ENCODE data around the gene RPS6KB1.

Gene RPS6KB1

GRCh38 chr17:59901604-59902003 lies 8.7 kb downstream of the RPS6KB1 start:
- no peak overlapping the region for H3K27ac ChIP-seq (ENCODE audit: low read depth, low read length)
- H2BK5ac ChIP-seq (ENCODE audit: low read depth, low read length, poor library complexity): no peak overlapping the region
- H3K4ac ChIP-seq (ENCODE audit: low read depth, low read length): peak overlapping the region; percentile 67
- H3K27me3 ChIP-seq (ENCODE audit: insufficient read depth, low read length): no peaks in the 10 kb centered on the region
- DNase-seq: no peak
- no peak overlapping the region for H2AK5ac ChIP-seq (ENCODE audit: low read length)
- H3K18ac ChIP-seq (ENCODE audit: low read length): no peak overlapping the region
- no peak overlapping the region for H3K9ac ChIP-seq (ENCODE audit: low read length)
- no peak overlapping the region for H2BK12ac ChIP-seq (ENCODE audit: low read length)
- H4K91ac ChIP-seq (ENCODE audit: low read depth, low read length): no peak overlapping the region
- H3K4me3 ChIP-seq (ENCODE audit: low read depth, low read length): no peak overlapping the region
- peaks cover 3% of the 10 kb centered on the region for H3K9me3 ChIP-seq (ENCODE audit: insufficient read depth, low read depth, low read length)
- H3K4me1 ChIP-seq (ENCODE audit: control insufficient read depth in 1 of 2, insufficient read depth in 2 of 2, low read length in 2 of 2): no peaks in the 10 kb centered on the region
- no peak overlapping the region for H4K8ac ChIP-seq (ENCODE audit: low read depth, low read length)
- no peak overlapping the region for H2BK120ac ChIP-seq (ENCODE audit: insufficient read depth, low read length, poor library complexity)
- WGBS (ENCODE audit: extremely low coverage, insufficient coverage, insufficient read length): no CpG with 5 or more reads among the region's 8 CpGs
- H3K4me2 ChIP-seq (ENCODE audit: low read length): no peak overlapping the region
- H3K79me2 ChIP-seq (ENCODE audit: control insufficient read depth, insufficient read depth, low read length, poor library complexity): no peaks in the 10 kb centered on the region
- H3K14ac ChIP-seq (ENCODE audit: low read length): no peak overlapping the region
- H3K36me3 ChIP-seq (ENCODE audit: control insufficient read depth in 1 of 2, insufficient read depth in 2 of 2, low read length in 2 of 2): peaks cover 0 to 4% of the 10 kb centered on the region in 2 experiments
- H3K79me1 ChIP-seq (ENCODE audit: low read length): no peaks in the 10 kb centered on the region
- no peak overlapping the region for H3K23ac ChIP-seq (ENCODE audit: low read length)
- H2AFZ ChIP-seq (ENCODE audit: insufficient read depth, low read length, poor library complexity): no peak overlapping the region
- no peak overlapping the region for H4K12ac ChIP-seq (ENCODE audit: low read depth, low read length)

GRCh38 chr17:59903455-59903854 lies 10.5 kb downstream of the RPS6KB1 start:
- Histone ChIP-seq H3K4me3 (ENCODE audit: low read depth, low read length) (no peak overlapping the region), H3K27me3 (ENCODE audit: insufficient read depth, low read length) (no peaks in the 10 kb centered on the region), H2AK5ac (ENCODE audit: low read length) (no peak overlapping the region), H2BK120ac (ENCODE audit: insufficient read depth, low read length, poor library complexity) (no peak overlapping the region), H3K4me2 (ENCODE audit: low read length) (no peak overlapping the region), H2AFZ (ENCODE audit: insufficient read depth, low read length, poor library complexity) (no peak overlapping the region), H4K12ac (ENCODE audit: low read depth, low read length) (no peak overlapping the region), H3K18ac (ENCODE audit: low read length) (no peak overlapping the region), H3K23ac (ENCODE audit: low read length) (no peak overlapping the region), H4K91ac (ENCODE audit: low read depth, low read length) (no peak overlapping the region), H3K9me3 (ENCODE audit: insufficient read depth, low read depth, low read length) (peaks cover 3% of the 10 kb centered on the region), H3K36me3 (ENCODE audit: control insufficient read depth in 1 of 2, insufficient read depth in 2 of 2, low read length in 2 of 2) (peaks cover 0 to 4% of the 10 kb centered on the region in 2 experiments), H3K79me2 (ENCODE audit: control insufficient read depth, insufficient read depth, low read length, poor library complexity) (no peaks in the 10 kb centered on the region), H3K14ac (ENCODE audit: low read length) (no peak overlapping the region), H3K79me1 (ENCODE audit: low read length) (no peaks in the 10 kb centered on the region), H3K4me1 (ENCODE audit: control insufficient read depth in 1 of 2, insufficient read depth in 2 of 2, low read length in 2 of 2) (no peaks in the 10 kb centered on the region), H4K8ac (ENCODE audit: low read depth, low read length) (no peak overlapping the region), H2BK12ac (ENCODE audit: low read length) (no peak overlapping the region), H3K4ac (ENCODE audit: low read depth, low read length) (no peak overlapping the region), H2BK5ac (ENCODE audit: low read depth, low read length, poor library complexity) (no peak overlapping the region), H3K27ac (ENCODE audit: low read depth, low read length) (no peak overlapping the region), H3K9ac (ENCODE audit: low read length) (no peak overlapping the region)
- DNase-seq: no peak
- no CpG with 5 or more reads among the region's 2 CpGs for WGBS (ENCODE audit: extremely low coverage, insufficient coverage, insufficient read length)

- H2BK5ac ChIP-seq (ENCODE audit: low read depth, low read length, poor library complexity): no peak overlapping the region
- no peak overlapping the region for H4K8ac ChIP-seq (ENCODE audit: low read depth, low read length)
- H3K79me1 ChIP-seq (ENCODE audit: low read length): no peaks in the 10 kb centered on the region
- no peak overlapping the region for H2BK12ac ChIP-seq (ENCODE audit: low read length)
- H2AK5ac ChIP-seq (ENCODE audit: low read length): no peak overlapping the region
- no peak overlapping the region for H2BK120ac ChIP-seq (ENCODE audit: insufficient read depth, low read length, poor library complexity)
- no peak overlapping the region for H4K12ac ChIP-seq (ENCODE audit: low read depth, low read length)
- no peak overlapping the region for H3K4me2 ChIP-seq (ENCODE audit: low read length)
- H3K4me1 ChIP-seq (ENCODE audit: control insufficient read depth in 1 of 2, insufficient read depth in 2 of 2, low read length in 2 of 2): no peaks in the 10 kb centered on the region
- H3K4ac ChIP-seq (ENCODE audit: low read depth, low read length): no peak overlapping the region
- no peak overlapping the region for H3K14ac ChIP-seq (ENCODE audit: low read length)
- no peaks in the 10 kb centered on the region for H3K27me3 ChIP-seq (ENCODE audit: insufficient read depth, low read length)
- no peak for DNase-seq
- peaks cover 0 to 4% of the 10 kb centered on the region in 2 experiments for H3K36me3 ChIP-seq (ENCODE audit: control insufficient read depth in 1 of 2, insufficient read depth in 2 of 2, low read length in 2 of 2)
- no peak overlapping the region for H3K27ac ChIP-seq (ENCODE audit: low read depth, low read length)
- no peak overlapping the region for H3K4me3 ChIP-seq (ENCODE audit: low read depth, low read length)
- no peaks in the 10 kb centered on the region for H3K9me3 ChIP-seq (ENCODE audit: insufficient read depth, low read depth, low read length)
- no peak overlapping the region for H3K9ac ChIP-seq (ENCODE audit: low read length)
- no peak overlapping the region for H3K23ac ChIP-seq (ENCODE audit: low read length)
- no CpG with 5 or more reads among the region's 3 CpGs for WGBS (ENCODE audit: extremely low coverage, insufficient coverage, insufficient read length)
- H2AFZ ChIP-seq (ENCODE audit: insufficient read depth, low read length, poor library complexity): no peak overlapping the region
- no peak overlapping the region for H3K18ac ChIP-seq (ENCODE audit: low read length)
- no peaks in the 10 kb centered on the region for H3K79me2 ChIP-seq (ENCODE audit: control insufficient read depth, insufficient read depth, low read length, poor library complexity)
- H4K91ac ChIP-seq (ENCODE audit: low read depth, low read length): no peak overlapping the region
Measured at GRCh38 chr17:59907467-59907866, 14.5 kb downstream of the RPS6KB1 start.

GRCh38 chr17:59914274-59914854 lies 21.4 kb downstream of the RPS6KB1 start:
- H3K27me3 ChIP-seq (ENCODE audit: insufficient read depth, low read length): no peaks in the 10 kb centered on the region
- no peak overlapping the region for H2AFZ ChIP-seq (ENCODE audit: insufficient read depth, low read length, poor library complexity)
- H3K79me1 ChIP-seq (ENCODE audit: low read length): no peaks in the 10 kb centered on the region
- no peak overlapping the region for H3K9ac ChIP-seq (ENCODE audit: low read length)
- no peak overlapping the region for H3K18ac ChIP-seq (ENCODE audit: low read length)
- H3K4me1 ChIP-seq (ENCODE audit: control insufficient read depth in 1 of 2, insufficient read depth in 2 of 2, low read length in 2 of 2): no peaks in the 10 kb centered on the region
- no peak overlapping the region for H3K23ac ChIP-seq (ENCODE audit: low read length)
- peaks cover 22 to 32% of the 10 kb centered on the region in 2 experiments for H3K36me3 ChIP-seq (ENCODE audit: control insufficient read depth in 1 of 2, insufficient read depth in 2 of 2, low read length in 2 of 2)
- no peak overlapping the region for H4K91ac ChIP-seq (ENCODE audit: low read depth, low read length)
- no peaks in the 10 kb centered on the region for H3K79me2 ChIP-seq (ENCODE audit: control insufficient read depth, insufficient read depth, low read length, poor library complexity)
- H3K9me3 ChIP-seq (ENCODE audit: insufficient read depth, low read depth, low read length): no peaks in the 10 kb centered on the region
- H2BK120ac ChIP-seq (ENCODE audit: insufficient read depth, low read length, poor library complexity): no peak overlapping the region
- H2AK5ac ChIP-seq (ENCODE audit: low read length): no peak overlapping the region
- no peak overlapping the region for H4K8ac ChIP-seq (ENCODE audit: low read depth, low read length)
- H3K27ac ChIP-seq (ENCODE audit: low read depth, low read length): no peak overlapping the region
- DNase-seq: peak in 1 of 2 donors; percentile 70
- H3K4me3 ChIP-seq (ENCODE audit: low read depth, low read length): no peak overlapping the region
- H2BK5ac ChIP-seq (ENCODE audit: low read depth, low read length, poor library complexity): no peak overlapping the region
- no peak overlapping the region for H3K4ac ChIP-seq (ENCODE audit: low read depth, low read length)
- no CpG with 5 or more reads among the region's 1 CpG for WGBS (ENCODE audit: extremely low coverage, insufficient coverage, insufficient read length)
- H3K4me2 ChIP-seq (ENCODE audit: low read length): no peak overlapping the region
- H4K12ac ChIP-seq (ENCODE audit: low read depth, low read length): no peak overlapping the region
- H3K14ac ChIP-seq (ENCODE audit: low read length): no peak overlapping the region
- H2BK12ac ChIP-seq (ENCODE audit: low read length): no peak overlapping the region
